GM12878 (cell line): ENCODE data around the gene PDX1. TPM values are rescaled to one million over a fixed set of nuclear protein-coding genes. Genes with fewer than 3 reads are reported as not detected.

Source experiments
- ATAC-seq: fragments of 200-7000 bp; cut with Tn5 transposase; 3 replicates; pipeline ENCODE4 v1.9.1; 2020; ENCODE audit warnings: mild to moderate bottlenecking, moderate library complexity
- BruUV-seq: library from RNA; stranded (reverse); fragments of 400-500 nt; replicated peaks from 2 replicates; lab custom pipeline; 2021; lab: Mats Ljungman, UMichigan
- CTCF ChIA-PET: fragments of 300-600 bp; sonication (Branson Sonifier 250); formaldehyde crosslinking; extraction: SDS; loops from one replicate; lab custom pipeline; 2021; ENCODE audit warnings: inconsistent platforms; lab: Yijun Ruan, JAX
- POLR2A ChIA-PET: fragments of 350-600 bp; formaldehyde crosslinking; extraction: SDS; loops from one replicate; lab custom pipeline; 2021; ENCODE audit warnings: inconsistent platforms; lab: Charles Lee
- RAD21 ChIA-PET: fragments of 300-600 bp; sonication (Branson Sonifier 250); formaldehyde crosslinking; loops from one replicate; lab custom pipeline; 2023; ENCODE audit warnings: antibody characterized with exemption; ENCODE audit not compliant: unreplicated experiment; lab: Charles Lee
- SMC1A ChIA-PET: fragments of 300-600 bp; sonication (Branson Sonifier 250); formaldehyde crosslinking; loops from one replicate; lab custom pipeline; 2023; ENCODE audit not compliant: unreplicated experiment, uncharacterized antibody; lab: Charles Lee
- DNase-seq: peaks from one replicate; pipeline ENCODE4 v3.0.0-alpha.2; 2011; ENCODE audit warnings: low read depth, low spot score
- FAIRE-seq: peaks from 3 replicates; lab custom pipeline; 2011; peaks lifted over from hg19 to GRCh38; lab: Jason Lieb, UNC
- H2AFZ ChIP-seq: 2 replicates; pipeline ENCODE4 v1.6.0; 2011; ENCODE audit warnings: low read depth, low read length, control low read depth; ENCODE audit not compliant: control insufficient read depth
- H3K27ac ChIP-seq: 2 replicates; pipeline ENCODE4 v1.5.1; 2011; ENCODE audit warnings: control low read depth; ENCODE audit not compliant: control insufficient read depth, insufficient read depth
- H3K27me3 ChIP-seq, 2 experiments: replicated peaks in 1 of 2; 2 replicates each; pipeline versions ENCODE4 v1.6.0 to v1.6.1; 2011; ENCODE audit warnings: low read length in 1 of 2; ENCODE audit not compliant: control insufficient read depth in 2 of 2, insufficient read depth in 2 of 2
- H3K36me3 ChIP-seq, 2 experiments: 2 replicates each; pipeline ENCODE4 v1.5.1; 2011; ENCODE audit warnings: low read length in 1 of 2; ENCODE audit not compliant: control insufficient read depth in 2 of 2, insufficient read depth in 2 of 2
- H3K4me1 ChIP-seq: 2 replicates; pipeline ENCODE4 v1.6.1; 2011; ENCODE audit warnings: mild to moderate bottlenecking, low read length, moderate library complexity, mixed read lengths; ENCODE audit not compliant: control insufficient read depth, insufficient read depth
- H3K4me2 ChIP-seq: 2 replicates; pipeline ENCODE4 v1.6.0; 2011; ENCODE audit warnings: control low read depth; ENCODE audit not compliant: control insufficient read depth, insufficient read depth
- H3K4me3 ChIP-seq: fragments of 200-600 bp; sonication (generic); 2 replicates; pipeline ENCODE4 v1.5.1; 2016
- H3K79me2 ChIP-seq: 2 replicates; pipeline ENCODE4 v1.6.0; 2011; ENCODE audit warnings: low read length; ENCODE audit not compliant: control insufficient read depth, insufficient read depth
- H3K9ac ChIP-seq: 2 replicates; pipeline ENCODE4 v1.8.0; 2011; ENCODE audit warnings: low read length, control low read depth, mixed read lengths; ENCODE audit not compliant: control insufficient read depth, insufficient read depth
- H3K9me3 ChIP-seq: replicated peaks from 3 replicates; pipeline ENCODE4 v1.5.1; 2011; ENCODE audit warnings: mild to moderate bottlenecking, low read length; ENCODE audit not compliant: control insufficient read depth, insufficient read depth
- H4K20me1 ChIP-seq: 2 replicates; pipeline ENCODE4 v1.6.0; 2011; ENCODE audit not compliant: control insufficient read depth, insufficient read depth
- BCLAF1 ChIP-seq: fragments of 450-650 bp; IDR thresholded peaks from 2 replicates; pipeline ENCODE4 v1.6.1; 2017; ENCODE audit warnings: antibody characterized with exemption, mild to moderate bottlenecking, moderate library complexity
- BHLHE40 ChIP-seq, 2 experiments: fragments of 450-650 bp in 1 of 2; IDR thresholded peaks; 2 replicates each; pipeline ENCODE4 v1.6.1; 2011 to 2017; ENCODE audit warnings: low read depth in 2 of 2, borderline replicate concordance in 1 of 2, improper control_type of control experiment in 1 of 2, low read length in 1 of 2, mild to moderate bottlenecking in 1 of 2
- CREB1 ChIP-seq: IDR thresholded peaks from 2 replicates; pipeline ENCODE4 v1.6.1; 2012; ENCODE audit warnings: low read depth, mild to moderate bottlenecking, inconsistent platforms
- SUZ12 ChIP-seq: fragments of 200-600 bp; sonication (generic); IDR thresholded peaks from one replicate; pipeline ENCODE4 v1.6.1; 2018; ENCODE audit warnings: antibody characterized with exemption, mild to moderate bottlenecking; ENCODE audit not compliant: unreplicated experiment
- USF1 ChIP-seq: IDR thresholded peaks from 2 replicates; pipeline ENCODE4 v1.6.1; 2011; ENCODE audit warnings: borderline replicate concordance, low read depth, mild to moderate bottlenecking, moderate library complexity, mixed read lengths, low read length; ENCODE audit not compliant: insufficient read depth; ENCODE audit errors: extremely low read length
- YBX1 ChIP-seq: fragments of 450-650 bp; IDR thresholded peaks from 2 replicates; pipeline ENCODE4 v1.6.1; 2016; ENCODE audit warnings: antibody characterized with exemption
- ZNF274 ChIP-seq: IDR thresholded peaks from one replicate; pipeline ENCODE4 v1.8.0; 2011; ENCODE audit not compliant: insufficient read length, insufficient read depth
- WGBS: methylation state at CpG from one replicate; pipeline ENCODE4 v1.1.6; 2016; ENCODE audit warnings: low lambda C conversion rate; ENCODE audit not compliant: insufficient replicate concordance, insufficient coverage; ENCODE audit errors: missing lambda C conversion rate; 5-methylcytosine and 5-hydroxymethylcytosine counted together
- in situ Hi-C: fragments of 300-500 bp; cut with MboI; formaldehyde crosslinking; loops from 9 replicates; pipeline ENCODE4 v1.14.3; 2018; ENCODE audit warnings: mixed read lengths
- intact Hi-C: fragments of 100-400 bp; cut with micrococcal nuclease; formaldehyde crosslinking; loops from one replicate; pipeline ENCODE4 v1.14.2; 2022; ENCODE audit not compliant: unreplicated experiment
- polyA plus RNA-seq, 11 experiments: library from polyadenylated mRNA; depleted of rRNA in 4 of 11; unstranded in 6 of 11; stranded (reverse) in 5 of 11; fragments of >200 nt; fragmentation: Nextera tagmentation in 4 of 11; fragmentation: Illumina TruSeq in 1 of 11; extraction: Ambion mirVana in 4 of 11; extraction: Trizol in 1 of 11; gene quantifications; 1 replicate in 1 of 11; 2 replicates in 10 of 11; pipeline versions ENCODE4 v1.2.1 to v1.2.3, GENCODE V29; 2011 to 2016; ENCODE audit warnings: inconsistent platforms in 2 of 11, missing spikeins in 2 of 11, low read depth in 1 of 11
- total RNA-seq, 4 experiments: library from RNA; depleted of rRNA in 3 of 4; stranded (reverse); fragments of >200 nt in 3 of 4; fragmentation: Illumina TruSeq in 1 of 4; extraction: Trizol in 1 of 4; gene quantifications; 2 replicates each; pipeline versions ENCODE4 v1.2.1 to v1.2.3, GENCODE V29; 2013 to 2021
- TF ChIP-seq, protein P1 (sequence below): fragments of 450-650 bp; IDR thresholded peaks from 2 replicates; pipeline ENCODE4 v1.6.1; 2016; ENCODE audit warnings: mild to moderate bottlenecking, moderate library complexity, borderline replicate concordance
- TF ChIP-seq, protein P2 (sequence below): fragments of 450-650 bp; formaldehyde crosslinking; IDR thresholded peaks from 2 replicates; pipeline ENCODE4 v1.4.0; 2022; ENCODE audit warnings: mild to moderate bottlenecking, moderate library complexity

The PDX1 gene
- total and polyA plus RNA-seq, 10 of the 15 experiments (the other 5 are each of a cell fraction or from before 2014, with no cell fraction given) = 0.02 to 0.03 TPM; not detected in 8

DNA sequence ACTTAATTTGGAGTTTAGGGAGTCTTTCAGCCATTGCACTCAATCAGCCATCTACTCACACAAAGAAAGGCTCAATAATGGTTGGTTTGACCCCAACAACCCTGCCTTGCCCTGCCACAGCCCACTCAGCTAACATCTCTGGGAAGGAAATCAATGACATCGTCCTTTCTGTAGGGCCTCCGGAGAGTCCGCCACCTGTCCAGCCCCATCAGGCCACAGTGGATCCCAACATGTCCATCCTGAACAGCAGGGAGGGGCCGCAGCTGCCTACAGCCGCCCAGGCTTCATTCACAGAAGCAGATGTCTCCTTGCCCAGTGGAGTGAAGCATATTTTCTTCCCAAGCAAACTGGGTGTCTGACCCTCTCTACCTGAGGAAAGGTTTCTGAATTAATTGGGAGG is 53.5 kb downstream of the PDX1 start (continued):
- TF ChIP-seq, protein P1, sequence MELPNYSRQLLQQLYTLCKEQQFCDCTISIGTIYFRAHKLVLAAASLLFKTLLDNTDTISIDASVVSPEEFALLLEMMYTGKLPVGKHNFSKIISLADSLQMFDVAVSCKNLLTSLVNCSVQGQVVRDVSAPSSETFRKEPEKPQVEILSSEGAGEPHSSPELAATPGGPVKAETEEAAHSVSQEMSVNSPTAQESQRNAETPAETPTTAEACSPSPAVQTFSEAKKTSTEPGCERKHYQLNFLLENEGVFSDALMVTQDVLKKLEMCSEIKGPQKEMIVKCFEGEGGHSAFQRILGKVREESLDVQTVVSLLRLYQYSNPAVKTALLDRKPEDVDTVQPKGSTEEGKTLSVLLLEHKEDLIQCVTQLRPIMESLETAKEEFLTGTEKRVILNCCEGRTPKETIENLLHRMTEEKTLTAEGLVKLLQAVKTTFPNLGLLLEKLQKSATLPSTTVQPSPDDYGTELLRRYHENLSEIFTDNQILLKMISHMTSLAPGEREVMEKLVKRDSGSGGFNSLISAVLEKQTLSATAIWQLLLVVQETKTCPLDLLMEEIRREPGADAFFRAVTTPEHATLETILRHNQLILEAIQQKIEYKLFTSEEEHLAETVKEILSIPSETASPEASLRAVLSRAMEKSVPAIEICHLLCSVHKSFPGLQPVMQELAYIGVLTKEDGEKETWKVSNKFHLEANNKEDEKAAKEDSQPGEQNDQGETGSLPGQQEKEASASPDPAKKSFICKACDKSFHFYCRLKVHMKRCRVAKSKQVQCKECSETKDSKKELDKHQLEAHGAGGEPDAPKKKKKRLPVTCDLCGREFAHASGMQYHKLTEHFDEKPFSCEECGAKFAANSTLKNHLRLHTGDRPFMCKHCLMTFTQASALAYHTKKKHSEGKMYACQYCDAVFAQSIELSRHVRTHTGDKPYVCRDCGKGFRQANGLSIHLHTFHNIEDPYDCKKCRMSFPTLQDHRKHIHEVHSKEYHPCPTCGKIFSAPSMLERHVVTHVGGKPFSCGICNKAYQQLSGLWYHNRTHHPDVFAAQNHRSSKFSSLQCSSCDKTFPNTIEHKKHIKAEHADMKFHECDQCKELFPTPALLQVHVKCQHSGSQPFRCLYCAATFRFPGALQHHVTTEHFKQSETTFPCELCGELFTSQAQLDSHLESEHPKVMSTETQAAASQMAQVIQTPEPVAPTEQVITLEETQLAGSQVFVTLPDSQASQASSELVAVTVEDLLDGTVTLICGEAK = no peak

DNA sequence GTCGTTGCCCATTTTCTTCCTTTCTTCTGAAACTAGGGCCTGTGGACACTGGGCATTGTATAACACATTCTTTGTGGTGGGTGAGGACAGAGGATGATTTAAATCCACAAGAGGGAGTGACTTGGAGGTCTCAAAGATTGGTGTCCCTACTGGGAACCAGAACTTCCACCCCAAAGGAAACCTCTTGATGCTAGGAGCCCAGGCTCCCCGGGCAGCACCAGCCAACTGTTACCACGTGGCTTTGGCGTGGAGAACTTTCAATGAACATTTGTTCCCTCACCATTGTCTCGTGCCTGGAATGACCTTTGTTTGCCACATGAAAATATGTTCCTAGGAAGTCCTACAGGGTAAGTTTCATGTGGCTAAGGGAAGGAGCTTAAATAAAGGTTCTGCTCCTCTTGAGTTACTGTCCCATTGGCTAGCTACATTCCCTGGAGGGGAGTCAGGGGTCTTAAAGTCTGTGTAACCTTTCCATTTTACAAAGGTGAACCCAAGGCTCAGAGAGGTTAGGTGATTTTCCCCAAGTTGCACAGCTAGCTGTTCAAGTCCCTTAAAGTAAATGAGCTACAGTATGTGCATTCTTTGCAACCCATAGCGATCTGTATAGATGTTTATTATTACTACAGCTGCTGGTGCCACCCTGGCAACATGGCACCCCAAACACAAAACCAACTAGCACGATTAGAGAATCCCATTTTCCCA is 54.3 kb downstream of the PDX1 start:
- no peak overlapping the region for H3K9ac ChIP-seq
- no peak overlapping the region for H3K4me2 ChIP-seq
- POLR2A ChIA-PET = no interaction called here
- H3K79me2 ChIP-seq = no peaks in the 10 kb centered on the region
- DNase-seq = no peak
- no peak overlapping the region for H3K27ac ChIP-seq
- intact Hi-C loops = no loop called here
- H3K4me3 ChIP-seq = no peak overlapping the region
- H4K20me1 ChIP-seq = no peaks in the 10 kb centered on the region
- no peaks in the 10 kb centered on the region for H3K9me3 ChIP-seq
- H3K36me3 ChIP-seq = no peaks in the 10 kb centered on the region
- WGBS = 3% methylated on average over 7 of the region's 7 CpGs
- RAD21 ChIA-PET = no interaction called here
- CTCF ChIA-PET = interaction anchor here (1.0 to 1.2 kb wide), 3 partner anchors 10 to 145 kb away, joined by 3 to 8 read pairs (median 3); no protein-coding TSS in a partner anchor
- no peak for FAIRE-seq
- H2AFZ ChIP-seq = no peak overlapping the region
- in situ Hi-C loops = no loop called here
- ATAC-seq = no peak
- peaks cover 17 to 37% of the 10 kb centered on the region in 2 experiments for H3K27me3 ChIP-seq
- BruUV-seq = no TSS peak
- SMC1A ChIA-PET = interaction anchor here (0.7 to 1.7 kb wide), 5 partner anchors 8 to 552 kb away, joined by 3 to 4 read pairs (median 3); no protein-coding TSS in a partner anchor
- no peaks in the 10 kb centered on the region for H3K4me1 ChIP-seq
- TF ChIP-seq BCLAF1 = no peak
- no peak for TF ChIP-seq CREB1
- TF ChIP-seq YBX1 = no peak
- no peak for TF ChIP-seq USF1
- no peak for TF ChIP-seq SUZ12
- no peak for TF ChIP-seq ZNF274
- TF ChIP-seq BHLHE40 (IDR thresholded peaks at IDR 0.05; ENCODE audit: borderline replicate concordance in 1 of 2, low read depth in 2 of 2, low read length in 1 of 2) = no peak
- TF ChIP-seq, protein P2, sequence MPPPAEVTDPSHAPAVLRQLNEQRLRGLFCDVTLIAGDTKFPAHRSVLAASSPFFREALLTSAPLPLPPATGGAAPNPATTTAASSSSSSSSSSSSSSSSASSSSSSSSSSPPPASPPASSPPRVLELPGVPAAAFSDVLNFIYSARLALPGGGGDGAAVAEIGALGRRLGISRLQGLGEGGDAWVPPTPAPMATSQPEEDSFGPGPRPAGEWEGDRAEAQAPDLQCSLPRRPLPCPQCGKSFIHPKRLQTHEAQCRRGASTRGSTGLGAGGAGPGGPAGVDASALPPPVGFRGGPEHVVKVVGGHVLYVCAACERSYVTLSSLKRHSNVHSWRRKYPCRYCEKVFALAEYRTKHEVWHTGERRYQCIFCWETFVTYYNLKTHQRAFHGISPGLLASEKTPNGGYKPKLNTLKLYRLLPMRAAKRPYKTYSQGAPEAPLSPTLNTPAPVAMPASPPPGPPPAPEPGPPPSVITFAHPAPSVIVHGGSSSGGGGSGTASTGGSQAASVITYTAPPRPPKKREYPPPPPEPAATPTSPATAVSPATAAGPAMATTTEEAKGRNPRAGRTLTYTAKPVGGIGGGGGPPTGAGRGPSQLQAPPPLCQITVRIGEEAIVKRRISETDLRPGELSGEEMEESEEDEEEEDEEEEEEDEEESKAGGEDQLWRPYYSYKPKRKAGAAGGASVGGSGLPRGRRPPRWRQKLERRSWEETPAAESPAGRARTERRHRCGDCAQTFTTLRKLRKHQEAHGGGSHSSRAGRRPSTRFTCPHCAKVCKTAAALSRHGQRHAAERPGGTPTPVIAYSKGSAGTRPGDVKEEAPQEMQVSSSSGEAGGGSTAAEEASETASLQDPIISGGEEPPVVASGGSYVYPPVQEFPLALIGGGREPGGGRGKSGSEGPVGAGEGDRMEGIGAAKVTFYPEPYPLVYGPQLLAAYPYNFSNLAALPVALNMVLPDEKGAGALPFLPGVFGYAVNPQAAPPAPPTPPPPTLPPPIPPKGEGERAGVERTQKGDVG (CRISPR knock-in tag) = no peak
